BE2C (cell line): ENCODE measurements around the gene MVB12B.
"Not testable (repeated sequence)": the region's sequence is repeated elsewhere in the genome, so short reads cannot be mapped to it uniquely, and the experiment has no call there.

Experiments
- DNase-seq: peaks from one replicate; pipeline ENCODE4 v3.0.0-alpha.2; 2020
- H3K27me3 ChIP-seq: fragments of 250-450 bp; sonication (Bioruptor Pico); 2 replicates; pipeline ENCODE4 v1.5.1; 2020; ENCODE audit warnings: mild to moderate bottlenecking
- H3K36me3 ChIP-seq: fragments of 250-450 bp; sonication (Bioruptor Pico); 2 replicates; pipeline ENCODE4 v1.5.1; 2020; ENCODE audit warnings: mild to moderate bottlenecking
- H3K4me1 ChIP-seq: fragments of 250-450 bp; sonication (Bioruptor Pico); 2 replicates; pipeline ENCODE4 v1.5.1; 2020
- H3K4me3 ChIP-seq: 2 replicates; pipeline ENCODE4 v1.5.1; 2011; ENCODE audit warnings: low read depth, low read length
- H3K9me3 ChIP-seq: fragments of 250-450 bp; sonication (Bioruptor Pico); 2 replicates; pipeline ENCODE4 v1.5.1; 2020
- TF ChIP-seq, protein P1 (sequence below): IDR thresholded peaks from 2 replicates; pipeline ENCODE4 v1.5.1; 2012; ENCODE audit warnings: mild to moderate bottlenecking, low read depth, low read length

Gene MVB12B

DNA sequence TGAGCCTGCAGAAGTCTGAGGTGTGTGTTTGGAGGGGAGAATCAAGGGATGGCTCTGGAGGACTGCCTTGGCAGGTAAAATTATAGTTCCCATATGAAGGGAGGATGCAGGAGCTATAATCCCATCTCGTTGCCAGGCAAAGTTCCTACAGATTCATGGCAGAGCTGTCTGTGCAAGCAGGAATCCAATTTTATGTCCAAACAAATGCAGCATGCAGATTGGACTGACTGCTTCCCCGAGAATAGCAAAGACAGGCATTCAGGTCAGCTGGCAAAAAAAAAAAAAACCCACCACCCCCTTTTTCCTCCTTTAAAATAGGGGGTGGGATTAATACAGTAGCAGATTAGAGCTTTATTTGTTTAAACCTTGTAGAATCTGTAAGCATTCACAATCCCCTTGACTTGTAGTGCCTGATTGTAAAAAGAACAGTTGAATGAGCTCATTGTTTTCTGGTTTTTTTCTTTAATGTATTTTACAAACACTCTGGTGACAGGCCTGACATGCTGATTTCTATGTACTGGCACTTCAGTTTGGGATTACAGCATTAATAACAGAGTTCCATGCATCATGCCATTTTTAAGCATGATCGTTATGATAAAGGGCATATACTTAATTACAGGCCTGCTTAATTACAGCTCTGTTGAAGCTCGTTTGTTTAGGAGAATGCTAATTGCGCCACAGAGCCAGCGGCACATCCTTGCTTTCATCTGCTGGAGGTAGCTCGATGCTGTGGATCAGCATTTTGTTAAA lies 145.7 kb downstream of the MVB12B start:
- no peak for DNase-seq
- no peaks in the 10 kb centered on the region for H3K27me3 ChIP-seq
- no peaks in the 10 kb centered on the region for H3K9me3 ChIP-seq
- no peaks in the 10 kb centered on the region for H3K36me3 ChIP-seq
- TF ChIP-seq, protein P1, sequence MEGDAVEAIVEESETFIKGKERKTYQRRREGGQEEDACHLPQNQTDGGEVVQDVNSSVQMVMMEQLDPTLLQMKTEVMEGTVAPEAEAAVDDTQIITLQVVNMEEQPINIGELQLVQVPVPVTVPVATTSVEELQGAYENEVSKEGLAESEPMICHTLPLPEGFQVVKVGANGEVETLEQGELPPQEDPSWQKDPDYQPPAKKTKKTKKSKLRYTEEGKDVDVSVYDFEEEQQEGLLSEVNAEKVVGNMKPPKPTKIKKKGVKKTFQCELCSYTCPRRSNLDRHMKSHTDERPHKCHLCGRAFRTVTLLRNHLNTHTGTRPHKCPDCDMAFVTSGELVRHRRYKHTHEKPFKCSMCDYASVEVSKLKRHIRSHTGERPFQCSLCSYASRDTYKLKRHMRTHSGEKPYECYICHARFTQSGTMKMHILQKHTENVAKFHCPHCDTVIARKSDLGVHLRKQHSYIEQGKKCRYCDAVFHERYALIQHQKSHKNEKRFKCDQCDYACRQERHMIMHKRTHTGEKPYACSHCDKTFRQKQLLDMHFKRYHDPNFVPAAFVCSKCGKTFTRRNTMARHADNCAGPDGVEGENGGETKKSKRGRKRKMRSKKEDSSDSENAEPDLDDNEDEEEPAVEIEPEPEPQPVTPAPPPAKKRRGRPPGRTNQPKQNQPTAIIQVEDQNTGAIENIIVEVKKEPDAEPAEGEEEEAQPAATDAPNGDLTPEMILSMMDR: no peak
- no peak overlapping the region for H3K4me3 ChIP-seq
- H3K4me1 ChIP-seq: no peaks in the 10 kb centered on the region

GRCh38 chr9:126472948-126473298 lies 146.3 kb downstream of the MVB12B start:
- DNase-seq: no peak
- no peak overlapping the region for H3K4me3 ChIP-seq
- no peaks in the 10 kb centered on the region for H3K9me3 ChIP-seq
- TF ChIP-seq, protein P1: no peak
- no peaks in the 10 kb centered on the region for H3K27me3 ChIP-seq
- no peaks in the 10 kb centered on the region for H3K4me1 ChIP-seq
- no peaks in the 10 kb centered on the region for H3K36me3 ChIP-seq

DNA sequence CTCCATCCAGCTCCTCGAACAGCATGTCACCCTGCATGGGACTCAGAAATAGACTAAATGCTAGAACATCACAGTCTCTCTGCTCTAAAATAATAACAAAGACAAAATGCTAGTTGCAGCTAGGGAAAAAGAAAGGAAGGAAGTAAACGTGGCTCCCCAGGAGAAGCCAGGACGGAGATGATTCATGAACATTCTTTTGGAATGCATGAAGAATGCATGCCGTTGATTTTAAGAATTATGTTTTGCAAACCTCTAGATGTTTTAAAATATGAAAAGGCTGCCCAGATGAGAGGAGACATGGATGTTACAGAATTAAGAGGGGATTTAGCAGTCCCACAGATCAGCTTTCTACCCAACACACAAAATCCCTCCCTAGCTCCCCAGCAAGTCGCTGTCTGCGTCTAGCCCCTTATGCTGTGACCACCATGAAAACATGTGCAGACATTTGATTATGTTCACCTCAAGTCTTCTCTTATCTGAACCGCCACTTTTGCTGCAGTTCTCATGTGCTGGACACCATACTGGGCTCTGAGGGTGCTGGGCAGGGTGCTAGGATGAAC lies 147.7 kb downstream of the MVB12B start:
- H3K9me3 ChIP-seq: no peaks in the 10 kb centered on the region
- no peaks in the 10 kb centered on the region for H3K27me3 ChIP-seq
- H3K36me3 ChIP-seq: no peaks in the 10 kb centered on the region
- no peak overlapping the region for H3K4me3 ChIP-seq
- TF ChIP-seq, protein P1: no peak
- no peaks in the 10 kb centered on the region for H3K4me1 ChIP-seq
- DNase-seq: no peak

DNA sequence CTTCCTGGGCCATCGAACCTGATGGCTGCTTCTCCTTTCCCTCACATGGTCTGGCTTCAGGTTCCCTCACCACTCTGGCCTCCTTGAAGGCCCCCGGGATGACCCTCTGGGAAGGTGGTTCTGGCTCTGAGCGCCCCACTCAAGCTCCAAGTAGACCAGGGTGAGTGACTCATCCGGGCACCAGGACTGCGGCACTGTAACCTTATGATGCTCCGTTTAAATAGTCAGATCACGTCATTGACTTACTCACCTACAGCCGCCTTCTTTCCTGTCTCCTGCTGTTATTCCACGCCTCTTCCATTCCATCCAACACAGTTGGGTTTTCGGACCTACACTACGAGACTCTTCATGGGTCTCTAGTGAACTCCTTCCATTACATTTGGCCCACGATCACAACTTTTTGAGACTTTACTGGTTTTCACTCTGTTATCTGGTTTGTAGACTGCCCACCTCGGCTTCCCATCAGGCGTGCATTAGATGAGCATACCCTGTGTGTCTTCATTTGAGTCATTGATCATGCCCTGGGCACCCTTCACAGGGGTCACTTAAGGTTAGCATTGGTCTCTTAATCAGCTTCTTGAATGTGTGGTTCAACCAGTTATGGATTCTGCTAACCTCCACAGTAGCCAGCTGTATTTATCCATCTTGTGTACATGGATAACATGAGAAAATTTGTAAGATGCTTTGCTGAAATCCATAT lies 148.3 kb downstream of the MVB12B start:
- DNase-seq: no peak
- TF ChIP-seq, protein P1: no peak
- Histone ChIP-seq H3K27me3 (no peaks in the 10 kb centered on the region), H3K4me3 (no peak overlapping the region), H3K36me3 (no peaks in the 10 kb centered on the region), H3K9me3 (no peaks in the 10 kb centered on the region), H3K4me1 (no peaks in the 10 kb centered on the region)

- TF ChIP-seq, protein P1: no peak
Observed at GRCh38 chr9:126475933-126476555, 149.4 kb downstream of the MVB12B start.

GRCh38 chr9:126477432-126477831 lies 150.8 kb downstream of the MVB12B start:
- H3K9me3 ChIP-seq, H3K27me3 ChIP-seq, DNase-seq, H3K4me3 ChIP-seq, H3K36me3 ChIP-seq, H3K4me1 ChIP-seq: not testable (repeated sequence)

More at GRCh38 chr9:126475933-126476555, 149.4 kb downstream of the MVB12B start:
- no peak overlapping the region for H3K4me3 ChIP-seq
- DNase-seq: no peak
- H3K36me3 ChIP-seq: no peaks in the 10 kb centered on the region
- H3K4me1 ChIP-seq: no peaks in the 10 kb centered on the region
- H3K27me3 ChIP-seq: no peaks in the 10 kb centered on the region
- no peaks in the 10 kb centered on the region for H3K9me3 ChIP-seq
